Heart right ventricle (tissue), 16 donors: ENCODE results near the gene PHRF1. TPM values are rescaled to one million over a fixed set of nuclear protein-coding genes. Genes with fewer than 3 reads are reported as not detected.
A peak's percentile ranks its signal among the peaks of the same experiment; 100 is the strongest.

Experiments used
- ATAC-seq, 8 donors: fragments of 200-7000 bp; cut with Tn5 transposase; one replicate each; pipeline ENCODE4 v1.9.1; 2020; ENCODE audit warnings: mild to moderate bottlenecking in 8 of 8, moderate library complexity in 8 of 8, moderate number of reproducible peaks in 1 of 8
- DNase-seq, 2 donors: peaks; one replicate each; pipeline ENCODE4 v3.0.0-alpha.2; 2020
- H3K27ac ChIP-seq, 10 donors: fragments of 200-600 bp; sonication (generic) in 2 of 10; one replicate each; pipeline versions ENCODE4 v1.5.0 to v1.8.0; 2020 to 2022; ENCODE audit warnings: mild to moderate bottlenecking in 3 of 10
- H3K27me3 ChIP-seq, 7 donors: fragments of 200-600 bp; one replicate each; pipeline ENCODE4 v1.8.0; 2021 to 2022; ENCODE audit warnings: mild to moderate bottlenecking in 2 of 7
- H3K36me3 ChIP-seq, 9 donors: fragments of 200-600 bp; sonication (generic) in 1 of 9; one replicate each; pipeline versions ENCODE4 v1.5.0 to v1.8.0; 2020 to 2022; ENCODE audit warnings: mild to moderate bottlenecking in 2 of 9
- H3K4me1 ChIP-seq, 9 donors: fragments of 200-600 bp; sonication (generic) in 1 of 9; one replicate each; pipeline versions ENCODE4 v1.5.0 to v1.8.0; 2020 to 2022; ENCODE audit warnings: mild to moderate bottlenecking in 4 of 9
- H3K4me3 ChIP-seq, 10 donors: fragments of 200-600 bp; sonication (generic) in 2 of 10; one replicate each; pipeline versions ENCODE4 v1.5.0 to v1.8.0; 2020 to 2022; ENCODE audit warnings: mild to moderate bottlenecking in 7 of 10, moderate library complexity in 2 of 10
- H3K9me3 ChIP-seq, 11 donors: fragments of 200-600 bp in 10 of 11; sonication (generic) in 2 of 11; one replicate each; pipeline versions ENCODE4 v1.5.0 to v1.8.0; 2013 to 2022; ENCODE audit warnings: mild to moderate bottlenecking in 2 of 11, control low read depth in 1 of 11, moderate library complexity in 1 of 11
- WGBS, 2 donors: extraction: QIAGEN DNeasy Blood & Tissue Kit; methylation state at CpG; one replicate each; pipeline ENCODE4 v1.1.7; 2013; ENCODE audit warnings: inconsistent platforms in 1 of 2; 5-methylcytosine and 5-hydroxymethylcytosine counted together
- intact Hi-C, 10 donors: fragments of 100-400 bp; cut with DNase I; formaldehyde crosslinking; loops; one replicate each; pipeline versions ENCODE4 v1.11.1 to v1.14.2; 2022
- polyA plus RNA-seq, 2 donors: library from polyadenylated mRNA; stranded (reverse); fragments of 200-250 nt; gene quantifications; one replicate each; pipeline ENCODE4 v1.2.3, GENCODE V29; 2013
- total RNA-seq, 10 donors: library from RNA; stranded (reverse); fragmentation: NEBNext Ultra II Directional in 3 of 10; extraction: Animal tissue kit (Norgen Biotek cat#: 25700) in 3 of 10; gene quantifications; one replicate each; pipeline versions ENCODE4 v1.2.1 to v1.2.4, GENCODE V29; 2021 to 2023
- TF ChIP-seq, protein P1 (sequence below), 9 donors: fragments of 200-600 bp; sonication (generic) in 2 of 9; IDR thresholded peaks; one replicate each; pipeline versions ENCODE4 v1.5.0 to v1.8.0; 2021 to 2022; ENCODE audit warnings: antibody characterized with exemption in 9 of 9, mild to moderate bottlenecking in 5 of 9, moderate library complexity in 1 of 9
- donor health status: Arrhythmogenic right ventricular cardiomyopathy.
- donor health status: ischemic (EF 13 %, LVEDD 7.1; RV severe dilation, severe dysfunction).
- donor health status: healthy with polysubstance abuse.
- donor health status: DM: no; HTN: yes; CAD: no.
- donor health status: DM: no; HTN: no; CAD: no.
- donor health status: ischemic (EF 25% LVEDD 6.9; RV normal size, moderate dysfunction).
- donor health status: ischemic (EF 25% LVEDD 5.7; RV mildly dilated, moderate dysfunction).
- donor health status: healthy.
- donor health status: DM: yes; HTN: yes; CAD: no.
- donor health status: Ischemic cardiomyopathy.
- donor health status: ischemic (EF 35%, LVEDD 5.7; RV mildly dilated, moderate dysfunction).
- donor health status: nonischemic (EF 11% LVEDD 7.7; RV severe dilation, severe dysfunction).
- donor health status: DM: yes; HTN: yes; CAD: no.
- donor health status: PGD.
- donor health status: ischemic (EF 29% LVEDD 5.4; RV normal size, mild dysfunction).
- donor health status: nonischemic (EF 23%, LVEDD 6.1; RV moderate dilation, normal function).

PHRF1 gene
- total and polyA plus RNA-seq, 12 donors = 10.5 to 23.0 (median 18.5) TPM

DNA sequence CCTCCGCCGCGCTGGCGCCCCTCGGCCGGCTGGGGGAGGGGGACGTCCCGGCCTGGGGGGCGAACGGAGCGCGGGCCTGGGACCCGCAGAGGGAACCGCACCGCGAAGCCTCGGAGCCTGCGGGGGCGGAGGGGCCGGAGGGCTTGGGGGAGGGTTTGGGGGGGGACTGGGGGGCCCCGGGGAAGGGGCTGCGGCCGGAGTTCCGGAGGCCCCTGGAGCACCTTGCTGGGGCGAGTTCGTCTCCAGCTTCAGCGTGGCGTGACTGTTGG is 51.0 kb downstream of the PHRF1 start:
- DNase-seq = no peak
- intact Hi-C loops = loop anchor here in 1 of 10 donors (10.0 kb wide), 1 partner anchor 92 kb away; the partner anchor contains the start of genes HRAS and LRRC56
- Histone ChIP-seq H3K36me3 (peaks cover 0 to 5% (median 0%) of the 10 kb centered on the region in 9 donors), H3K4me3 (no peak overlapping the region), H3K27ac (no peak overlapping the region), H3K4me1 (peaks cover 0 to 12% (median 4%) of the 10 kb centered on the region in 9 donors), H3K9me3 (no peaks in the 10 kb centered on the region), H3K27me3 (peaks cover 0 to 39% (median 24%) of the 10 kb centered on the region in 7 donors)
- TF ChIP-seq, protein P1, sequence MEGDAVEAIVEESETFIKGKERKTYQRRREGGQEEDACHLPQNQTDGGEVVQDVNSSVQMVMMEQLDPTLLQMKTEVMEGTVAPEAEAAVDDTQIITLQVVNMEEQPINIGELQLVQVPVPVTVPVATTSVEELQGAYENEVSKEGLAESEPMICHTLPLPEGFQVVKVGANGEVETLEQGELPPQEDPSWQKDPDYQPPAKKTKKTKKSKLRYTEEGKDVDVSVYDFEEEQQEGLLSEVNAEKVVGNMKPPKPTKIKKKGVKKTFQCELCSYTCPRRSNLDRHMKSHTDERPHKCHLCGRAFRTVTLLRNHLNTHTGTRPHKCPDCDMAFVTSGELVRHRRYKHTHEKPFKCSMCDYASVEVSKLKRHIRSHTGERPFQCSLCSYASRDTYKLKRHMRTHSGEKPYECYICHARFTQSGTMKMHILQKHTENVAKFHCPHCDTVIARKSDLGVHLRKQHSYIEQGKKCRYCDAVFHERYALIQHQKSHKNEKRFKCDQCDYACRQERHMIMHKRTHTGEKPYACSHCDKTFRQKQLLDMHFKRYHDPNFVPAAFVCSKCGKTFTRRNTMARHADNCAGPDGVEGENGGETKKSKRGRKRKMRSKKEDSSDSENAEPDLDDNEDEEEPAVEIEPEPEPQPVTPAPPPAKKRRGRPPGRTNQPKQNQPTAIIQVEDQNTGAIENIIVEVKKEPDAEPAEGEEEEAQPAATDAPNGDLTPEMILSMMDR (IDR thresholded peaks at IDR 0.05) = no peak
- 21 to 26% methylated on average over 23 to 28 of the region's 28 CpGs for WGBS, 2 donors
- ATAC-seq = no peak

DNA sequence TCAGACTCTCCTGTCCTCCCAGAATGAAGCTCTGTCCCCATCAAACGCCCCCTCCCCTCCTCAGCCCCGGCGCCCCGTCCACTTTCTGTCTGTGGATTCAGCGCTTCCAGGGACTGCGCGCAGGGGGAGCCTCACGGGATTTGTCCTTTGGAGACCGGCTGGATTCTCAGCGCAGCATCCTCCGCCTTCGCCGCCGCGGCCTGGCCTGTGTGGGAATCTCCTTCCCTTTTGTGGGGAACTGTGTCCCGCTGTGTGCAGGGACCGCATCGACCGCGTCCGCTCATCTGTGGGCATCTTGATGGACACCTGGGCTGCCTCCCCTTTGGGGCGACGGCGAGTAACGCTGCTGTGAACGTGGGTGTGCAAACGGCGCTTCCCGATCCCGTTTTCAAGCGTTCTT is 51.8 kb downstream of the PHRF1 start:
- DNase-seq (no peak), ATAC-seq (no peak)
- no peaks in the 10 kb centered on the region for H3K9me3 ChIP-seq
- H3K27ac ChIP-seq = no peak overlapping the region
- TF ChIP-seq, protein P1 (IDR thresholded peaks at IDR 0.05) = no peak
- intact Hi-C loops = loop anchor here in 1 of 10 donors (10.0 kb wide), 1 partner anchor 93 kb away; the partner anchor contains the start of genes HRAS and LRRC56
- H3K27me3 ChIP-seq = peaks cover 0 to 39% (median 24%) of the 10 kb centered on the region in 7 donors
- H3K4me1 ChIP-seq = peaks cover 0 to 12% (median 4%) of the 10 kb centered on the region in 9 donors
- 94% methylated on average over 31 of the region's 31 CpGs for WGBS, 2 donors
- no peaks in the 10 kb centered on the region for H3K36me3 ChIP-seq
- H3K4me3 ChIP-seq = no peak overlapping the region

DNA sequence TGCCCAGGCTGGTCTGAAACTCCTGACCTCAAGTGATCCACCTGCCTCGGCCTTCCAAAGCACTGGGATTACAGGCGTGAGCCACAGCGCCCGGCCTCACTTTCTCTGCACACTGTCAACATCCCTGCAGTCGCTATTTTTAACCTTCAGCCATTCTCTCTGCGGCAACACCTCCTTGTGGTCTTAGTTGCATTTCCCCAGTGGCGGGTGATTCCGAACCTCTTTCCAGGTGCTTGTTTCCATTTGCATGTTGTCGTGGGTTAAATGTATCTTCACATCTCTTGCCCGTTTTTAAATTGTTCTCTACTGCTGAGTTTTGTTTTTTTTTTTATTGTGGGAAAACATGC is 52.9 kb downstream of the PHRF1 start:
- Histone ChIP-seq H3K36me3 (no peaks in the 10 kb centered on the region), H3K9me3 (no peaks in the 10 kb centered on the region), H3K4me1 (peaks cover 0 to 12% (median 4%) of the 10 kb centered on the region in 9 donors), H3K27me3 (peaks cover 0 to 39% (median 22%) of the 10 kb centered on the region in 7 donors), H3K4me3 (no peak overlapping the region), H3K27ac (peak overlapping the region in 1 of 10 donors; percentile 25)
- TF ChIP-seq, protein P1 (IDR thresholded peaks at IDR 0.05) = peak in 5 of 9 donors; percentile 21 to 51 (median 48)
- intact Hi-C loops = loop anchor here in 1 of 10 donors (10.0 kb wide), 1 partner anchor 94 kb away; the partner anchor contains the start of genes HRAS and LRRC56
- WGBS, 2 donors = 23 to 40% methylated on average over 10 of the region's 10 CpGs
- ATAC-seq = peak in 7 of 8 donors; percentile 40 to 76 (median 56)
- DNase-seq = no peak

DNA sequence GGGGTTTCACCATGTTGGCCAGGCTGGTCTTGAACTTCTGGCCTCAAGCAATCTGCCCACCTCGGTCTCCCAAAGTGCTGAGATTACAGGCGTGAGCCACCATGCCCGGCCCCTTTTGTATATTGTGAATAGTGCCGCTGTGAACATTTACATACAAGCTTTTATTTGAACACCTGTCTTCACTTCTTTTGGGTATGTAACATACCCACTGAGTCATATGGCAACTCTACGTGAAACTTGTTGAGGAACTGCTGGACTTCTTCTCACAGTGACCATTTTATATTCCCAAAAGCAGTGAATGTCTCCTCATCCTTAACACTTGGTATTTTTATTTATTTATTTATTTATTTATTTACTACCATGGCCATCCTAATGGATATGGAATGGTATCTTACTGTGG is 54.6 kb downstream of the PHRF1 start:
- intact Hi-C loops = no loop called here
- TF ChIP-seq, protein P1 (IDR thresholded peaks at IDR 0.05) = no peak
- DNase-seq (no peak), ATAC-seq (no peak)
- 96 to 98% methylated on average over 5 of the region's 5 CpGs for WGBS, 2 donors
- Histone ChIP-seq H3K4me3 (no peak overlapping the region), H3K9me3 (no peaks in the 10 kb centered on the region), H3K36me3 (no peaks in the 10 kb centered on the region), H3K4me1 (peaks cover 0 to 12% (median 4%) of the 10 kb centered on the region in 9 donors), H3K27me3 (peaks cover 0 to 24% (median 9%) of the 10 kb centered on the region in 7 donors), H3K27ac (no peak overlapping the region)
